Loucy (cell line): ENCODE measurements around the gene THSD8.

Experiments
- CTCF ChIP-seq: fragments of 200-600 bp; sonication (generic); conservative IDR thresholded peaks from 2 replicates; pipeline ENCODE4 v1.5.1; 2014; ENCODE audit warnings: mild to moderate bottlenecking, antibody characterized with exemption, low read length
- EZH2phosphoT487 ChIP-seq: fragments of 200-600 bp; IDR thresholded peaks from 2 replicates; pipeline ENCODE4 v1.6.1; 2018; ENCODE audit warnings: antibody characterized with exemption, mild to moderate bottlenecking, moderate library complexity, borderline replicate concordance

- TF ChIP-seq EZH2phosphoT487 (no peak), CTCF (0 out of 2 replicates have a peak, but pooled peaks have one; percentile 11)
Measured at GRCh38 chr19:12806242-12807081, 4.6 kb downstream of the THSD8 start, which contains the start of gene RNASEH2A.
